ENCODE results near the gene APP.

APP gene

GRCh38 chr21:25895565-25896205 lies 274.9 kb downstream of the APP start:
- DNase-seq: no peak

GRCh38 chr21:25893191-25893590 lies 277.4 kb downstream of the APP start:
- DNase-seq: no peak

GRCh38 chr21:25891596-25891995 lies 279.0 kb downstream of the APP start:
- no peak for DNase-seq

GRCh38 chr21:25890001-25890400 lies 280.6 kb downstream of the APP start:
- no peak for DNase-seq

GRCh38 chr21:25888711-25889110 lies 281.9 kb downstream of the APP start:
- DNase-seq: no peak

GRCh38 chr21:25887646-25888306 lies 282.8 kb downstream of the APP start:
- DNase-seq: no peak

- DNase-seq: no peak
These were observed 283.4 kb downstream of the APP start for GRCh38 chr21:25887166-25887565.

GRCh38 chr21:25885880-25886279 lies 284.7 kb downstream of the APP start:
- DNase-seq: no peak

GRCh38 chr21:25885405-25885804 lies 285.2 kb downstream of the APP start:
- no peak for DNase-seq

GRCh38 chr21:25884311-25884710 lies 286.3 kb downstream of the APP start:
- DNase-seq: no peak

- DNase-seq: peak; percentile 3 to 20
These were observed 288.8 kb downstream of the APP start for GRCh38 chr21:25881524-25882376.

GRCh38 chr21:25879203-25879602 lies 291.4 kb downstream of the APP start:
- DNase-seq: no peak

GRCh38 chr21:25878344-25878743 lies 292.2 kb downstream of the APP start:
- DNase-seq: no peak

- DNase-seq: no peak
These were observed 298.3 kb downstream of the APP start for GRCh38 chr21:25872271-25872670.

GRCh38 chr21:25871566-25871965 lies 299.0 kb downstream of the APP start:
- DNase-seq: no peak

GRCh38 chr21:25870084-25870483 lies 300.5 kb downstream of the APP start:
- DNase-seq: no peak

- DNase-seq: no peak
These were observed 303.5 kb downstream of the APP start for GRCh38 chr21:25867061-25867460.

- no peak for DNase-seq
These were observed 306.8 kb downstream of the APP start for GRCh38 chr21:25863747-25864146.

GRCh38 chr21:25863031-25863430 lies 307.5 kb downstream of the APP start:
- no peak for DNase-seq

- DNase-seq: peak in 1 of 2 experiments; percentile 3
These were observed 308.0 kb downstream of the APP start for GRCh38 chr21:25862596-25862995.

- no peak for DNase-seq
These were observed 308.5 kb downstream of the APP start for GRCh38 chr21:25862112-25862511.

GRCh38 chr21:25859235-25859929 lies 311.2 kb downstream of the APP start:
- no peak for DNase-seq

- no peak for DNase-seq
These were observed 312.2 kb downstream of the APP start for GRCh38 chr21:25858325-25858724.
